Parathyroid adenoma (tissue), 2 donors: Measurements from ENCODE around the gene C4orf36.
"Not testable (repeated sequence)": the region's sequence is repeated elsewhere in the genome, so short reads cannot be mapped to it uniquely, and the experiment has no call there.

Source experiments
- H2AFZ ChIP-seq: fragments of 300-600 bp; sonication (generic); one replicate; pipeline ENCODE4 v1.7.0; 2017; ENCODE audit warnings: antibody characterized with exemption, mild to moderate bottlenecking
- H3K27ac ChIP-seq: fragments of 300-600 bp; sonication (generic); one replicate; pipeline ENCODE4 v1.7.0; 2017
- H3K27me3 ChIP-seq: fragments of 300-600 bp; sonication (generic); one replicate; pipeline ENCODE4 v1.7.0; 2017; ENCODE audit warnings: low read length; ENCODE audit not compliant: control insufficient read depth, insufficient read depth
- H3K36me3 ChIP-seq: fragments of 300-600 bp; sonication (generic); one replicate; pipeline ENCODE4 v1.7.0; 2017; ENCODE audit warnings: low read length; ENCODE audit not compliant: control insufficient read depth, insufficient read depth
- H3K4me1 ChIP-seq: fragments of 300-600 bp; sonication (generic); one replicate; pipeline ENCODE4 v1.7.0; 2017; ENCODE audit warnings: control low read depth
- H3K4me2 ChIP-seq: fragments of 300-600 bp; sonication (generic); one replicate; pipeline ENCODE4 v1.7.0; 2017; ENCODE audit warnings: low read length
- H3K4me3 ChIP-seq: fragments of 300-600 bp; sonication (generic); one replicate; pipeline ENCODE4 v1.7.0; 2017; ENCODE audit warnings: low read depth, low read length
- H3K79me2 ChIP-seq: fragments of 300-600 bp; sonication (generic); one replicate; pipeline ENCODE4 v1.7.0; 2017; ENCODE audit warnings: control low read depth
- H3K9ac ChIP-seq: fragments of 300-600 bp; sonication (generic); one replicate; pipeline ENCODE4 v1.7.0; 2017; ENCODE audit warnings: mild to moderate bottlenecking
- H3K9me3 ChIP-seq: fragments of 300-600 bp; sonication (generic); one replicate; pipeline ENCODE4 v1.7.0; 2017; ENCODE audit warnings: low read length; ENCODE audit not compliant: control insufficient read depth
- CTCF ChIP-seq: fragments of 300-600 bp; sonication (generic); IDR thresholded peaks from one replicate; pipeline ENCODE4 v1.7.0; 2017; ENCODE audit warnings: antibody characterized with exemption, mild to moderate bottlenecking
- donor health status: primary hyperparathyroidism.

The C4orf36 gene

DNA sequence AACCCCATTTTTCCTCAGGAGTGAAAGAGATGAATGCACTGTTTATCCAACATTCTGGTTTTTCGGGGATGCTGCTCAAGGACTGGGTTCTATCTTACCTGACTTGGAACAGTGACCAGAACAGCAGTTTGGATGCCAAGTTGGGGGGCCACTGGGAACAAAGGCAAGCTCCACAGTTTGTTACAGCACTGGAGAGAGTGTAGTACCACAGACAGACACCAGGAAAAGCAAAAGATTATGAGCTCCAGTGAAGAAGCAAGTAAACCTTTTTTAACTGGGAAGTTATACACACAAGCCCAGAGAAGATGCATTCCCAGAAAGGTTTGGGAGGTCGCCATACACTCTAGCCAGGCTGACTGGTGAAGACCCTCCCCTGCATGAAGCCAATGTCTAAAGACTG lies 13.6 kb downstream of the C4orf36 start:
- no peak overlapping the region for H3K4me3 ChIP-seq
- TF ChIP-seq CTCF = no peak
- no peak overlapping the region for H3K4me2 ChIP-seq
- no peaks in the 10 kb centered on the region for H3K9me3 ChIP-seq
- no peaks in the 10 kb centered on the region for H3K27me3 ChIP-seq
- H3K79me2 ChIP-seq = no peaks in the 10 kb centered on the region
- no peak overlapping the region for H3K27ac ChIP-seq
- no peak overlapping the region for H2AFZ ChIP-seq
- H3K4me1 ChIP-seq = no peaks in the 10 kb centered on the region
- no peak overlapping the region for H3K9ac ChIP-seq
- no peaks in the 10 kb centered on the region for H3K36me3 ChIP-seq

GRCh38 chr4:86876894-86877685 lies 15.1 kb downstream of the C4orf36 start:
- Histone ChIP-seq H3K9me3 (no peaks in the 10 kb centered on the region), H3K27me3 (no peaks in the 10 kb centered on the region), H3K36me3 (no peaks in the 10 kb centered on the region), H3K4me1 (no peaks in the 10 kb centered on the region), H3K4me3 (no peak overlapping the region), H3K9ac (no peak overlapping the region), H3K4me2 (no peak overlapping the region), H3K79me2 (no peaks in the 10 kb centered on the region), H2AFZ (no peak overlapping the region), H3K27ac (no peak overlapping the region)
- TF ChIP-seq CTCF = no peak

- not testable (repeated sequence) for H3K4me3 ChIP-seq, H3K79me2 ChIP-seq, H3K9me3 ChIP-seq, H3K4me1 ChIP-seq, H2AFZ ChIP-seq, H3K27me3 ChIP-seq, H3K27ac ChIP-seq, H3K9ac ChIP-seq, H3K4me2 ChIP-seq, H3K36me3 ChIP-seq
These were observed 16.8 kb downstream of the C4orf36 start for GRCh38 chr4:86875436-86875835.

DNA sequence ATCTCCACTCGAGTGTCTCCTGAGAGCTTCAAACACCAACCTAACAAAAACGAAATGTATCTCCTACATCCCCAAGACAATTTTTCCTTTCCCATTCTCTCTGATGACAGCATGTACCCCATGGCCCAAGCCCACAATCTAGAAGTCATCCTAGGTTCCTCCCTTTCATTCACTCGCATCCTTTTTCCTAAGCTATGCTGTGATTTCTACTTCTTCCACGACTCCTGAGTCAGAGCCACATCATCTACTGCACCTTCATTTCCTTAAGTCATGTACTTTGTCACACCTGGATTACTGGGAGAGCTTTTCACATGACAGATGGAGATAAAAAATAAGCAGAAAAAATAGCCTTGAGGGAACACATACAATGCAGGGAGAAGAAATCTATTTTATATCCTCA lies 20.1 kb downstream of the C4orf36 start:
- Histone ChIP-seq H3K9me3 (no peaks in the 10 kb centered on the region), H3K36me3 (no peaks in the 10 kb centered on the region), H3K4me3 (no peak overlapping the region), H3K9ac (no peak overlapping the region), H3K4me2 (no peak overlapping the region), H3K27ac (no peak overlapping the region), H3K79me2 (no peaks in the 10 kb centered on the region), H3K4me1 (no peaks in the 10 kb centered on the region), H2AFZ (no peak overlapping the region), H3K27me3 (no peaks in the 10 kb centered on the region)
- TF ChIP-seq CTCF = no peak

DNA sequence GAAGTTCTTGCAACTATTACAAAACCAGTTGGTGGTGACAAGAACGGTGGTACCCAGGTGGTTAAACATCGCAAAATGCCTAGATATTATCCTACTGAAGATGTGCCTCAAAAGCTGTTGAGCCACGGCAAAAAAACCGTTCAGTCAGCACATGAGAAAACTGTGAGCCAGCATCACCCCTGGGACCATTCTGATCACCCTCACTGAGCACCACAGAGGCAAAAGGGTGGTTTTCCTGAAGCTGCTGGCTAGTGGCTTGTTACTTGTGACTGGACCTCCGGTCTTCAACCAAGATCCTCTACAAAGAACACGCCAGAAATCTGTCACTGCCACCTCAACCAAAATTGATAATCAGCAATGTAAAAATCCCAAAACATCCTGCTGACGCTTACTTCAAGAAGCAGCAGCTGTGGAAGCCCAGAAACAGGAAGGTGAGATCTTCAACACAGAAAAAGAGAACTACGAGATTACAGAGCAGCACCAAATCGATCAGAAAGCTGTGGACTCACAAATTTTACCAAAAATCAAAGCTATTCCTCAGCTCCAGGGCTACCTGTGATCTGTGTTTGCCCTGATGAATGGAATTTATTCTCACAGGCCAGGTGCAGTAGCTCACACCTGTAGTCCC lies 21.7 kb downstream of the C4orf36 start:
- Histone ChIP-seq H3K36me3 (no peaks in the 10 kb centered on the region), H3K27ac (no peak overlapping the region), H3K79me2 (no peaks in the 10 kb centered on the region), H2AFZ (no peak overlapping the region), H3K27me3 (no peaks in the 10 kb centered on the region), H3K4me3 (no peak overlapping the region), H3K9ac (no peak overlapping the region), H3K9me3 (no peaks in the 10 kb centered on the region), H3K4me2 (no peak overlapping the region), H3K4me1 (no peaks in the 10 kb centered on the region)
- no peak for TF ChIP-seq CTCF
